Measurements from ENCODE around the gene DBN1.
A peak's percentile ranks its signal among the peaks of the same experiment; 100 is the strongest.
"Not testable (repeated sequence)": the region's sequence is repeated elsewhere in the genome, so short reads cannot be mapped to it uniquely, and the experiment has no call there.

DBN1 gene

GRCh38 chr5:177429248-177430040, 44.0 kb downstream of the DBN1 start:
- peak; percentile 69 for DNase-seq (ENCODE audit: low read depth)

- no peak for DNase-seq (ENCODE audit: low read depth)
Measured at GRCh38 chr5:177428574-177429217, 44.7 kb downstream of the DBN1 start.

- DNase-seq (ENCODE audit: low read depth), result no peak
Measured at GRCh38 chr5:177427919-177428573, 45.4 kb downstream of the DBN1 start.

- DNase-seq (ENCODE audit: low read depth), result no peak
Measured at GRCh38 chr5:177427211-177427822, 46.1 kb downstream of the DBN1 start.

GRCh38 chr5:177426566-177427210, 46.7 kb downstream of the DBN1 start, which contains the start of gene GRK6:
GRK6 (plus strand) TSS chr5:177426676; CDS start chr5:177426846, 170 bp downstream.
- DNase-seq (ENCODE audit: low read depth), result peak; percentile 58

- DNase-seq (ENCODE audit: low read depth), result peak; percentile 99
Measured at GRCh38 chr5:177425801-177426565, 47.5 kb downstream of the DBN1 start.

- no peak for DNase-seq (ENCODE audit: low read depth)
Measured at GRCh38 chr5:177425196-177425800, 48.1 kb downstream of the DBN1 start.

- DNase-seq (ENCODE audit: low read depth), result no peak
Measured at GRCh38 chr5:177423671-177424070, 49.8 kb downstream of the DBN1 start.

- DNase-seq (ENCODE audit: low read depth), result no peak
Measured at GRCh38 chr5:177421062-177421798, 52.2 kb downstream of the DBN1 start.

GRCh38 chr5:177420472-177420871, 53.0 kb downstream of the DBN1 start:
- not testable (repeated sequence) for DNase-seq (ENCODE audit: low read depth)

GRCh38 chr5:177419046-177419445, 54.4 kb downstream of the DBN1 start:
- DNase-seq (ENCODE audit: low read depth), result no peak

GRCh38 chr5:177417081-177417480, 56.4 kb downstream of the DBN1 start:
- DNase-seq (ENCODE audit: low read depth), result not testable (repeated sequence)

- no peak for DNase-seq (ENCODE audit: low read depth)
Measured at GRCh38 chr5:177414481-177414880, 59.0 kb downstream of the DBN1 start.

GRCh38 chr5:177412603-177413233, 60.7 kb downstream of the DBN1 start:
- no peak for DNase-seq (ENCODE audit: low read depth)

- DNase-seq (ENCODE audit: low read depth), result no peak
Measured at GRCh38 chr5:177410575-177410974, 62.9 kb downstream of the DBN1 start.

GRCh38 chr5:177409043-177409801, 64.2 kb downstream of the DBN1 start, which contains the start of gene F12:
F12 (minus strand) TSS chr5:177409564; CDS start chr5:177409527, 37 bp downstream.
- no peak for DNase-seq (ENCODE audit: low read depth)

Measured in activated T-cell treated with anti-CD3 and anti-CD28 coated beads for 1 hour (primary cell).